NCI-H1105 (cell line): ENCODE results near the gene SH3GL2.

Experiments used
- DNase-seq: peaks from one replicate; lab custom pipeline; 2025; lab: John Stamatoyannopoulos, UW

Gene SH3GL2

GRCh38 chr9:17578911-17579793 lies at the start of gene SH3GL2:
TSS of gene SH3GL2 (plus strand) at chr9:17579066.
- peak; percentile 94 for DNase-seq

- peak; percentile 32 for DNase-seq
Observed at GRCh38 chr9:17531642-17532254, 47.1 kb upstream of the SH3GL2 start.

GRCh38 chr9:17532461-17532860 lies 46.4 kb upstream of the SH3GL2 start:
- DNase-seq: no peak

GRCh38 chr9:17535176-17535575 lies 43.7 kb upstream of the SH3GL2 start:
- DNase-seq: no peak

GRCh38 chr9:17536027-17536426 lies 42.8 kb upstream of the SH3GL2 start:
- DNase-seq: no peak

- no peak for DNase-seq
Observed at GRCh38 chr9:17551023-17551422, 27.8 kb upstream of the SH3GL2 start.

- no peak for DNase-seq
Observed at GRCh38 chr9:17555362-17556054, 23.4 kb upstream of the SH3GL2 start.

GRCh38 chr9:17556255-17556654 lies 22.6 kb upstream of the SH3GL2 start:
- DNase-seq: no peak

- DNase-seq: no peak
Observed at GRCh38 chr9:17556935-17557334, 21.9 kb upstream of the SH3GL2 start.

- DNase-seq: no peak
Observed at GRCh38 chr9:17571825-17572224, 7.0 kb upstream of the SH3GL2 start.

- DNase-seq: no peak
Observed at GRCh38 chr9:17574342-17574741, 4.5 kb upstream of the SH3GL2 start.

GRCh38 chr9:17578577-17578910 lies 322 bp upstream of the SH3GL2 start:
- DNase-seq: no peak

GRCh38 chr9:17580119-17580518 lies 1.3 kb downstream of the SH3GL2 start:
- DNase-seq: no peak

- DNase-seq: no peak
Observed at GRCh38 chr9:17587113-17587512, 8.2 kb downstream of the SH3GL2 start.

GRCh38 chr9:17588395-17588794 lies 9.5 kb downstream of the SH3GL2 start:
- DNase-seq: no peak

GRCh38 chr9:17588941-17589340 lies 10.1 kb downstream of the SH3GL2 start:
- DNase-seq: no peak

GRCh38 chr9:17589771-17590170 lies 10.9 kb downstream of the SH3GL2 start:
- no peak for DNase-seq

- DNase-seq: no peak
Observed at GRCh38 chr9:17594961-17595360, 16.1 kb downstream of the SH3GL2 start.

GRCh38 chr9:17597977-17598376 lies 19.1 kb downstream of the SH3GL2 start:
- DNase-seq: no peak

- DNase-seq: no peak
Observed at GRCh38 chr9:17600962-17601593, 22.2 kb downstream of the SH3GL2 start.

GRCh38 chr9:17604556-17604955 lies 25.7 kb downstream of the SH3GL2 start:
- DNase-seq: no peak

- no peak for DNase-seq
Observed at GRCh38 chr9:17609312-17610005, 30.6 kb downstream of the SH3GL2 start.
